Measurements from ENCODE around the gene H3-3A.

- TF ChIP-seq ZNF274 (IDR thresholded peaks at IDR 0.05; ENCODE audit: low read depth, low read length) (no peak), YY1 (IDR thresholded peaks at IDR 0.05; ENCODE audit: insufficient read depth, insufficient read length) (no peak), SUZ12 (IDR thresholded peaks at IDR 0.05; ENCODE audit: extremely low read depth, insufficient read depth, insufficient read length) (no peak)
Observed at GRCh38 chr1:226034482-226034881, 28.0 kb upstream of the H3-3A start.
